Suprapubic skin (tissue), 3 donors: ENCODE data around the gene SECISBP2L.

Source experiments
- POLR2A ChIP-seq, 2 donors: fragments of 450-650 bp; IDR thresholded peaks; one replicate each; pipeline ENCODE4 v1.6.1; 2017; ENCODE audit warnings: antibody characterized with exemption in 2 of 2, mild to moderate bottlenecking in 2 of 2, moderate library complexity in 2 of 2
- TF ChIP-seq, protein P1 (sequence below), 2 donors: fragments of 200-600 bp in 1 of 2; fragments of 450-650 bp in 1 of 2; sonication (generic) in 1 of 2; IDR thresholded peaks; one replicate each; pipeline ENCODE4 v1.5.1; 2016 to 2019; ENCODE audit warnings: antibody characterized with exemption in 2 of 2, mild to moderate bottlenecking in 1 of 2, moderate library complexity in 1 of 2

DNA sequence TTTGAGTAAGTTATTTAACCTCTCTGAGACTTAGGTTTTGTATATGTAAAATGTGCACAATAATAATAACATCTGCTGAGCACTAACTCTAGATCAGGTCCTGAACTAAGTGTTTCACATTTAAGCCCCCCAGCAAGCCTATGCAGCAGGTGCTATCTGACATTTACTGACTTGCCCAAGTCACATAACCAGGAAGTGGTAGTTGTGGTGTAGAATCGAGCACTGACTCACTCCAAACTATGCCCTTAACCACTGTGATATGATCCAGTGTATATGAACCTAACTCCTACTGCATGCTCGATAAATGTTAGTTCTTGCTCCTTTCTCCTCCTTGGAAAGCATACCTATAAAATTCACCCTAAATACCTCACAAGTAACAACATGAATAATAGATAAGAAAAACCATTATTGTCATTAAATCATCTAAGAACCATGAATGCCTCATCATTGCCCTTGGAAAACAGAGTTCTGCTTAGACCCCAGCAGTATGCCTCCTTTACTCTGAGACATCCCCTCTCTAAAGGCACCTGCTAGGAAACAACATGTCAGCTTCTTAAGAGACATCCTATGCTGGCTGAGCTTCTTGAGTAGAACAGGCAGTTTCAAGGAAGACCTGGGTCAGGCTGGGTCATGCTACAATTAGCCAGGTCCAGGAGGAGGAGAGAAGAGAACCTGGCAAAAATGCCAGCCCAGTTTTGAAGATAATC, 79.5 kb downstream of the SECISBP2L start:
- TF ChIP-seq, protein P1, sequence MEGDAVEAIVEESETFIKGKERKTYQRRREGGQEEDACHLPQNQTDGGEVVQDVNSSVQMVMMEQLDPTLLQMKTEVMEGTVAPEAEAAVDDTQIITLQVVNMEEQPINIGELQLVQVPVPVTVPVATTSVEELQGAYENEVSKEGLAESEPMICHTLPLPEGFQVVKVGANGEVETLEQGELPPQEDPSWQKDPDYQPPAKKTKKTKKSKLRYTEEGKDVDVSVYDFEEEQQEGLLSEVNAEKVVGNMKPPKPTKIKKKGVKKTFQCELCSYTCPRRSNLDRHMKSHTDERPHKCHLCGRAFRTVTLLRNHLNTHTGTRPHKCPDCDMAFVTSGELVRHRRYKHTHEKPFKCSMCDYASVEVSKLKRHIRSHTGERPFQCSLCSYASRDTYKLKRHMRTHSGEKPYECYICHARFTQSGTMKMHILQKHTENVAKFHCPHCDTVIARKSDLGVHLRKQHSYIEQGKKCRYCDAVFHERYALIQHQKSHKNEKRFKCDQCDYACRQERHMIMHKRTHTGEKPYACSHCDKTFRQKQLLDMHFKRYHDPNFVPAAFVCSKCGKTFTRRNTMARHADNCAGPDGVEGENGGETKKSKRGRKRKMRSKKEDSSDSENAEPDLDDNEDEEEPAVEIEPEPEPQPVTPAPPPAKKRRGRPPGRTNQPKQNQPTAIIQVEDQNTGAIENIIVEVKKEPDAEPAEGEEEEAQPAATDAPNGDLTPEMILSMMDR (IDR thresholded peaks at IDR 0.05) = no peak
- no peak for TF ChIP-seq POLR2A (IDR thresholded peaks at IDR 0.05)
